ENCODE measurements around the gene ABHD2. TPM values are rescaled to one million over a fixed set of nuclear protein-coding genes. Genes with fewer than 3 reads are reported as not detected.

The ABHD2 gene
- total and polyA plus RNA-seq, 9 of the 15 experiments (the other 6 are each of a cell fraction or from before 2014, with no cell fraction given) = 16.9 to 99.8 (median 47.5) TPM

DNA sequence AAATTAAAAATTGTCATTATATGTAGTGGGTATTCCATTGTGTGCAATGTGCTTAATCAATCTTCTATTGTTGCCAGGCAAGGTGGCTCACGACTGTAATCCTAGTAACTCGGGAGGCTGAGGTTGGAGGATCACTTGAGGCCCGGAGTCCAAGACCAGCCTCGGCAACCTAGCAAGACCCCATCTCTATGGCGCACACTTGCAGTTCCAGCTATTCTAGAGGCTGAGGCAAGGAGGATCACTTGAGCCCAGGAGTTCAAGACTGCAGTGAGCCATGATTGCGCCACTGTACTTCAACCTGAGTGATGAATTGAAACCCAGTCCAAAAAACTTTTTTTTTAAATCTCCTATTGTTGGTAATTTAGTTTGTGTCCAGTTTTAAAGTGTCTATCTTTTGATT is 33.4 kb upstream of the ABHD2 start:
- Histone ChIP-seq H3K27me3 (ENCODE audit: control insufficient read depth in 2 of 2, insufficient read depth in 2 of 2, low read length in 2 of 2) (no peaks in the 10 kb centered on the region), H4K20me1 (replicated peaks; ENCODE audit: control insufficient read depth, insufficient read depth, low read length) (no peaks in the 10 kb centered on the region), H3K4me2 (ENCODE audit: insufficient read depth, low read length) (no peak overlapping the region), H3K79me2 (ENCODE audit: control insufficient read depth, insufficient read depth, low read length) (no peaks in the 10 kb centered on the region), H3K36me3 (ENCODE audit: control insufficient read depth, insufficient read depth, low read length) (no peaks in the 10 kb centered on the region), H3K9me3 (replicated peaks; ENCODE audit: control insufficient read depth, insufficient read depth, low read depth, low read length) (no peaks in the 10 kb centered on the region), H3K4me1 (replicated peaks in 1 of 2; ENCODE audit: control insufficient read depth in 2 of 2, insufficient read depth in 2 of 2, low read length in 2 of 2) (peaks cover 4 to 14% of the 10 kb centered on the region in 2 experiments; a peak in 3 of 5 replicates), H3K9ac (ENCODE audit: insufficient read depth in 1 of 2, low read depth in 2 of 2, low read length in 2 of 2) (no peak overlapping the region; a peak in 1 of 4 replicates), H3K27ac (ENCODE audit: extremely low read depth, low read depth, low read length) (no peak overlapping the region), H3K4me3 (no peak overlapping the region), H2AFZ (ENCODE audit: low read depth, low read length) (no peak overlapping the region), H3K9me1 (ENCODE audit: control insufficient read depth, insufficient read depth, low read length) (no peaks in the 10 kb centered on the region)
- ChIA-PET POLR2A (interaction anchor here (0.7 kb wide), 1 partner anchor 552 kb away, joined by 4 read pairs; no protein-coding TSS in a partner anchor), CTCF (ENCODE audit: low intra/inter-chr PET ratio) (interaction anchor here (0.9 kb wide), 1 partner anchor 75 kb away, joined by 3 read pairs; no protein-coding TSS in a partner anchor)
- in situ Hi-C loops (cut with MboI) (loop anchor here (5.0 kb wide), 2 partner anchors 72 to 122 kb away; no protein-coding TSS in a partner anchor), intact Hi-C loops (cut with micrococcal nuclease) (no loop called here)
- DNase-seq (ENCODE audit: extremely low read depth in 1 of 4, low spot score in 3 of 4) (no peak), ATAC-seq (no peak), FAIRE-seq (no peak)
- no TSS peak for BruUV-seq (replicated peaks)
- WGBS (ENCODE audit: insufficient coverage, low coverage, missing lambda C conversion rate) = 73% methylated on average over 6 of the region's 6 CpGs
- TF ChIP-seq RAD21 (CRISPR knock-in tag; conservative IDR thresholded peaks at IDR 0.05 in 1 of 2, IDR thresholded peaks at IDR 0.05 in 1 of 2) = no peak
- TF ChIP-seq CEBPB (tag; IDR thresholded peaks at IDR 0.05) = peak; percentile 54

DNA sequence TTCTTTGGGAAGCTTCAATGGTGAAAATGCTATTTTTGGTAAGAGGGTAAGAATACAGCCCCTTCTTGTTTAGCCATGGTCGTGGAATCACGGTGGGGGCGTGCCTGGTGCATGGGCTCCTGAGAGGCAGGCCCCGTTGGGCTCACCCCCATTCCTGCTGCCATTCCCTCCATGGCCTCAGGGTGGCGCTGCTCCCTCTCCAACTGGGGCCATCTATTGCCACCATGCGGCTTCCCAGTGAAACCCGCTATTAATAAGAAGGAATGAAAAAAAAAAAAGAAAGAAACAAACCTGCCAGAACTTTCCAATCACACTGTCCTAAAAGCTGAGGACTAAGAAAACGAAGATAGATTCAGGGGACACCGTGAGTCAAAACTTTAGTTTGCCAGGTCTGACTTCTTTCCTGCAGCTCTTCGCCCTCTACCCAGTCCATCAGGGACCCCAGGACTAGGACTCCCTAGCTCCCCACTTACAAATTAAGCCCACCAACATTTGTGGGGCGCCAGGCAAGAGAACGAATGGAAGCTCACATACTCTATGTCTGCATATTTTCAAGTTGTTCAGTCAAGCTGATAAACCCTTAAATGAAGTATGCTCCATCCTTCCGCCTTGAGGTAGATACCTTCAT is 30.6 kb upstream of the ABHD2 start:
- intact Hi-C loops (cut with micrococcal nuclease) (loop anchor here (1.0 to 2.0 kb wide), 4 partner anchors 31 to 120 kb away; partner anchors contain the start of gene ABHD2), in situ Hi-C loops (cut with MboI) (loop anchor here (5.0 kb wide), 2 partner anchors 70 to 120 kb away; no protein-coding TSS in a partner anchor)
- Histone ChIP-seq H3K4me1 (replicated peaks in 1 of 2; ENCODE audit: control insufficient read depth in 2 of 2, insufficient read depth in 2 of 2, low read length in 2 of 2) (peaks cover 8 to 14% of the 10 kb centered on the region in 2 experiments; a peak in 3 of 5 replicates), H3K9ac (ENCODE audit: insufficient read depth in 1 of 2, low read depth in 2 of 2, low read length in 2 of 2) (no peak overlapping the region; a peak in 1 of 4 replicates), H3K79me2 (ENCODE audit: control insufficient read depth, insufficient read depth, low read length) (no peaks in the 10 kb centered on the region), H3K9me3 (replicated peaks; ENCODE audit: control insufficient read depth, insufficient read depth, low read depth, low read length) (no peaks in the 10 kb centered on the region), H3K27ac (ENCODE audit: extremely low read depth, low read depth, low read length) (no peak overlapping the region), H3K36me3 (ENCODE audit: control insufficient read depth, insufficient read depth, low read length) (no peaks in the 10 kb centered on the region), H3K4me3 (no peak overlapping the region), H4K20me1 (replicated peaks; ENCODE audit: control insufficient read depth, insufficient read depth, low read length) (no peaks in the 10 kb centered on the region), H3K27me3 (ENCODE audit: control insufficient read depth in 2 of 2, insufficient read depth in 2 of 2, low read length in 2 of 2) (no peaks in the 10 kb centered on the region), H3K9me1 (ENCODE audit: control insufficient read depth, insufficient read depth, low read length) (no peaks in the 10 kb centered on the region), H2AFZ (ENCODE audit: low read depth, low read length) (peak overlapping the region; percentile 85), H3K4me2 (ENCODE audit: insufficient read depth, low read length) (no peak overlapping the region)
- DNase-seq (ENCODE audit: extremely low read depth in 1 of 4, low spot score in 3 of 4) = peak; percentile 89 to 93 (median 91)
- WGBS (ENCODE audit: insufficient coverage, low coverage, missing lambda C conversion rate) = 18% methylated on average over 11 of the region's 13 CpGs
- ATAC-seq = peak; percentile 96
- CTCF ChIA-PET (ENCODE audit: low intra/inter-chr PET ratio) = interaction anchor here (0.6 to 3.1 kb wide), 10 partner anchors 71 to 242 kb away, joined by 3 to 58 read pairs (median 4); no protein-coding TSS in a partner anchor
- BruUV-seq (replicated peaks) = no TSS peak
- POLR2A ChIA-PET = interaction anchor here (0.6 to 1.0 kb wide), 3 partner anchors 14 to 168 kb away, joined by 3 read pairs; no protein-coding TSS in a partner anchor
- peak; percentile 82 for FAIRE-seq
- peak; percentile 85 for TF ChIP-seq MYC (IDR thresholded peaks at IDR 0.05; ENCODE audit: low read depth, low read length)
- no peak for TF ChIP-seq MYC (CRISPR knock-in tag; IDR thresholded peaks at IDR 0.05; ENCODE audit: borderline replicate concordance, low read depth)
- peak; percentile 99 to 100 (median 100) for TF ChIP-seq CTCF (IDR thresholded peaks at IDR 0.05 in 2 of 3, conservative IDR thresholded peaks at IDR 0.05 in 1 of 3; ENCODE audit: insufficient read depth in 2 of 3, low read depth in 1 of 3, low read length in 3 of 3)
- TF ChIP-seq, protein P1, sequence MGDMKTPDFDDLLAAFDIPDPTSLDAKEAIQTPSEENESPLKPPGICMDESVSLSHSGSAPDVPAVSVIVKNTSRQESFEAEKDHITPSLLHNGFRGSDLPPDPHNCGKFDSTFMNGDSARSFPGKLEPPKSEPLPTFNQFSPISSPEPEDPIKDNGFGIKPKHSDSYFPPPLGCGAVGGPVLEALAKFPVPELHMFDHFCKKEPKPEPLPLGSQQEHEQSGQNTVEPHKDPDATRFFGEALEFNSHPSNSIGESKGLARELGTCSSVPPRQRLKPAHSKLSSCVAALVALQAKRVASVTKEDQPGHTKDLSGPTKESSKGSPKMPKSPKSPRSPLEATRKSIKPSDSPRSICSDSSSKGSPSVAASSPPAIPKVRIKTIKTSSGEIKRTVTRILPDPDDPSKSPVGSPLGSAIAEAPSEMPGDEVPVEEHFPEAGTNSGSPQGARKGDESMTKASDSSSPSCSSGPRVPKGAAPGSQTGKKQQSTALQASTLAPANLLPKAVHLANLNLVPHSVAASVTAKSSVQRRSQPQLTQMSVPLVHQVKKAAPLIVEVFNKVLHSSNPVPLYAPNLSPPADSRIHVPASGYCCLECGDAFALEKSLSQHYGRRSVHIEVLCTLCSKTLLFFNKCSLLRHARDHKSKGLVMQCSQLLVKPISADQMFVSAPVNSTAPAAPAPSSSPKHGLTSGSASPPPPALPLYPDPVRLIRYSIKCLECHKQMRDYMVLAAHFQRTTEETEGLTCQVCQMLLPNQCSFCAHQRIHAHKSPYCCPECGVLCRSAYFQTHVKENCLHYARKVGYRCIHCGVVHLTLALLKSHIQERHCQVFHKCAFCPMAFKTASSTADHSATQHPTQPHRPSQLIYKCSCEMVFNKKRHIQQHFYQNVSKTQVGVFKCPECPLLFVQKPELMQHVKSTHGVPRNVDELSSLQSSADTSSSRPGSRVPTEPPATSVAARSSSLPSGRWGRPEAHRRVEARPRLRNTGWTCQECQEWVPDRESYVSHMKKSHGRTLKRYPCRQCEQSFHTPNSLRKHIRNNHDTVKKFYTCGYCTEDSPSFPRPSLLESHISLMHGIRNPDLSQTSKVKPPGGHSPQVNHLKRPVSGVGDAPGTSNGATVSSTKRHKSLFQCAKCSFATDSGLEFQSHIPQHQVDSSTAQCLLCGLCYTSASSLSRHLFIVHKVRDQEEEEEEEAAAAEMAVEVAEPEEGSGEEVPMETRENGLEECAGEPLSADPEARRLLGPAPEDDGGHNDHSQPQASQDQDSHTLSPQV (IDR thresholded peaks at IDR 0.05) = peak; percentile 52; the same call in 1 of the 2 replicates
- TF ChIP-seq RAD21 (CRISPR knock-in tag; conservative IDR thresholded peaks at IDR 0.05 in 1 of 2, IDR thresholded peaks at IDR 0.05 in 1 of 2) = peak; percentile 97 to 98
